ENCODE data around the gene SELENOH. TPM values are rescaled to one million over a fixed set of nuclear protein-coding genes. Genes with fewer than 3 reads are reported as not detected.

The SELENOH gene
- polyA plus RNA-seq, 2 of the 4 experiments (the other 2 are of a cell fraction): 96.3 to 115 TPM

DNA sequence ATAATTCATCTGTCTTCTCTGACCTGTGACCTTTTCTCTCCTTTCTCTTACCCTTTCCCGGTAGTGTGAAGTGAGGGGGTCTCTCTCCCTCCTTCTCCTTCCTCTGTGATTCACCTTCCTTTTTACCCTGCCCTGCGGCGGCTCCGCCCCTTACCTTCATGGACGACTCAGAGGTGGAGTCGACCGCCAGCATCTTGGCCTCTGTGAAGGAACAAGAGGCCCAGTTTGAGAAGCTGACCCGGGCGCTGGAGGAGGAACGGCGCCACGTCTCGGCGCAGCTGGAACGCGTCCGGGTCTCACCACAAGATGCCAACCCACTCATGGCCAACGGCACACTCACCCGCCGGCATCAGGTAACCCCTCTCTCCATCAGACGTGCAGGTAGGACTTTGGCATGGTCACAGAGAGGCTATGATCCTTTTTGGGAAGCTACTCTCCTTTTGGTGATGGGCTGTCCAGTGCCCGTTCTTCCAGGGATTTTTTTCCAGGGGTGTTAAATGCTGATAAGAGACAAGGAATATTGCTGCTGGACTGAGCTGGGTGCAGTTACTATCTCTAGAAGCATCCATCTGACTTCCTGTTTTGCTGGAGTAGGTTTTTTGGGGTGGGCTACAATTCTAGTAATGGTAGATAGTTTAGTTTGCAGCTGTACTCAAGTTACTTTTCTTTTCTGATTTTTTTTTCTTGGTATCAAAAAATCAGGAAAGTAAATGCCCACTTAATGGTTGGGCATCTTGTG lies 50.2 kb downstream of the SELENOH start:
- WGBS (ENCODE audit: missing lambda C conversion rate): 90% methylated on average over 22 of the region's 22 CpGs
- TF ChIP-seq EHMT2 (IDR thresholded peaks at IDR 0.05; ENCODE audit: low read depth) (no peak), ZNF302 (CRISPR knock-in tag; IDR thresholded peaks at IDR 0.05) (no peak)
- TF ChIP-seq, protein P1, sequence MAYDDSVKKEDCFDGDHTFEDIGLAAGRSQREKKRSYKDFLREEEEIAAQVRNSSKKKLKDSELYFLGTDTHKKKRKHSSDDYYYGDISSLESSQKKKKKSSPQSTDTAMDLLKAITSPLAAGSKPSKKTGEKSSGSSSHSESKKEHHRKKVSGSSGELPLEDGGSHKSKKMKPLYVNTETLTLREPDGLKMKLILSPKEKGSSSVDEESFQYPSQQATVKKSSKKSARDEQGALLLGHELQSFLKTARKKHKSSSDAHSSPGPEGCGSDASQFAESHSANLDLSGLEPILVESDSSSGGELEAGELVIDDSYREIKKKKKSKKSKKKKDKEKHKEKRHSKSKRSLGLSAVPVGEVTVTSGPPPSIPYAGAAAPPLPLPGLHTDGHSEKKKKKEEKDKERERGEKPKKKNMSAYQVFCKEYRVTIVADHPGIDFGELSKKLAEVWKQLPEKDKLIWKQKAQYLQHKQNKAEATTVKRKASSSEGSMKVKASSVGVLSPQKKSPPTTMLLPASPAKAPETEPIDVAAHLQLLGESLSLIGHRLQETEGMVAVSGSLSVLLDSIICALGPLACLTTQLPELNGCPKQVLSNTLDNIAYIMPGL (CRISPR knock-in tag; IDR thresholded peaks at IDR 0.05; ENCODE audit: borderline replicate concordance): no peak
- H3K27ac ChIP-seq: peak overlapping the region; percentile 55 to 71; a peak in 4 of 6 replicates

DNA sequence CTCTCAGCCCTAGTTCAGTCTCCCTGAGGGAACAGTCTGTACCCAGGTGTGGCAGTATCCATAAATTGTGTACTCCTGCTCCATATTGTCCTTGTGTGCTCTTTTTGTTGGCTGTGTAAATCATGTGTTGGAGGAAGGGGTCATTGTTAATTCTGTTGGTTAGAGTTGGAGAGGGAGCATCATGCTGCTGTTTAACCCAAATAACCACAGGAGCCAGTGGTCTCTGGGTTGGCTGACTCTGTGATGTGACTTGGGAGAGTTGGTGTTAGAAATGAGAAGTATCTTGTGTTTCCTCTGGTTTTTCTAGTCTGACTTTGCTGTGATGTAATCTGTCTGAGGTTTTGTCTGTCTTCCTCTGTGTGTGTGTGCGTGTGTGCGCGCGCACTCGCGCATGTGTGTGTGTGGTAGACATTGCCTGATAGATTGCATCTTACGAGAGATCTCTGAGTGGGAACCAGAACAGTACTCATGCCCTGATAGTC lies 50.8 kb downstream of the SELENOH start:
- WGBS (ENCODE audit: missing lambda C conversion rate): 96% methylated on average over 7 of the region's 7 CpGs
- Histone ChIP-seq H3K4me2 (peak overlapping the region; percentile 71), H3K27ac (peak overlapping the region; percentile 55 to 71; a peak in 5 of 6 replicates), H3K9me3 (no peaks in the 10 kb centered on the region), H3K4me1 (peaks cover 60% of the 10 kb centered on the region), H3K4me3 (no peak overlapping the region; the same call in 2 of the 3 replicates)
- TF ChIP-seq ZFP36 (IDR thresholded peaks at IDR 0.05; ENCODE audit: borderline replicate concordance, partially characterized antibody) (no peak), HEYL (CRISPR knock-in tag; IDR thresholded peaks at IDR 0.05) (no peak), HOXB5 (CRISPR knock-in tag; IDR thresholded peaks at IDR 0.05) (no peak), JUNB (IDR thresholded peaks at IDR 0.05) (no peak), BHLHE40 (IDR thresholded peaks at IDR 0.05; ENCODE audit: low read depth, low read length) (no peak), CBX2 (IDR thresholded peaks at IDR 0.05; ENCODE audit: borderline replicate concordance, low read depth) (no peak), EHF (CRISPR knock-in tag; IDR thresholded peaks at IDR 0.05) (no peak), ZNF302 (CRISPR knock-in tag; IDR thresholded peaks at IDR 0.05) (no peak), TFCP2L1 (CRISPR knock-in tag; IDR thresholded peaks at IDR 0.05) (no peak), PHF8 (IDR thresholded peaks at IDR 0.05; ENCODE audit: borderline replicate concordance, low read depth) (no peak), KDM1A (IDR thresholded peaks at IDR 0.05; ENCODE audit: low read depth) (no peak), RARB (CRISPR knock-in tag; IDR thresholded peaks at IDR 0.05) (no peak)
- TF ChIP-seq, protein P2, sequence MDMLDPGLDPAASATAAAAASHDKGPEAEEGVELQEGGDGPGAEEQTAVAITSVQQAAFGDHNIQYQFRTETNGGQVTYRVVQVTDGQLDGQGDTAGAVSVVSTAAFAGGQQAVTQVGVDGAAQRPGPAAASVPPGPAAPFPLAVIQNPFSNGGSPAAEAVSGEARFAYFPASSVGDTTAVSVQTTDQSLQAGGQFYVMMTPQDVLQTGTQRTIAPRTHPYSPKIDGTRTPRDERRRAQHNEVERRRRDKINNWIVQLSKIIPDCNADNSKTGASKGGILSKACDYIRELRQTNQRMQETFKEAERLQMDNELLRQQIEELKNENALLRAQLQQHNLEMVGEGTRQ (IDR thresholded peaks at IDR 0.05): no peak
- TF ChIP-seq, protein P3, sequence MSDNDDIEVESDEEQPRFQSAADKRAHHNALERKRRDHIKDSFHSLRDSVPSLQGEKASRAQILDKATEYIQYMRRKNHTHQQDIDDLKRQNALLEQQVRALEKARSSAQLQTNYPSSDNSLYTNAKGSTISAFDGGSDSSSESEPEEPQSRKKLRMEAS (IDR thresholded peaks at IDR 0.05): no peak
- TF ChIP-seq, protein P4, sequence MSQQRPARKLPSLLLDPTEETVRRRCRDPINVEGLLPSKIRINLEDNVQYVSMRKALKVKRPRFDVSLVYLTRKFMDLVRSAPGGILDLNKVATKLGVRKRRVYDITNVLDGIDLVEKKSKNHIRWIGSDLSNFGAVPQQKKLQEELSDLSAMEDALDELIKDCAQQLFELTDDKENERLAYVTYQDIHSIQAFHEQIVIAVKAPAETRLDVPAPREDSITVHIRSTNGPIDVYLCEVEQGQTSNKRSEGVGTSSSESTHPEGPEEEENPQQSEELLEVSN (IDR thresholded peaks at IDR 0.05; ENCODE audit: borderline replicate concordance, low read depth): no peak
- TF ChIP-seq, protein P5, sequence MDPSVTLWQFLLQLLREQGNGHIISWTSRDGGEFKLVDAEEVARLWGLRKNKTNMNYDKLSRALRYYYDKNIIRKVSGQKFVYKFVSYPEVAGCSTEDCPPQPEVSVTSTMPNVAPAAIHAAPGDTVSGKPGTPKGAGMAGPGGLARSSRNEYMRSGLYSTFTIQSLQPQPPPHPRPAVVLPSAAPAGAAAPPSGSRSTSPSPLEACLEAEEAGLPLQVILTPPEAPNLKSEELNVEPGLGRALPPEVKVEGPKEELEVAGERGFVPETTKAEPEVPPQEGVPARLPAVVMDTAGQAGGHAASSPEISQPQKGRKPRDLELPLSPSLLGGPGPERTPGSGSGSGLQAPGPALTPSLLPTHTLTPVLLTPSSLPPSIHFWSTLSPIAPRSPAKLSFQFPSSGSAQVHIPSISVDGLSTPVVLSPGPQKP (IDR thresholded peaks at IDR 0.05; ENCODE audit: low read depth, low read length): no peak
- no peak for FAIRE-seq
- no peak for DNase-seq (ENCODE audit: low read depth in 1 of 2, low spot score in 1 of 2)
- ChIA-PET CTCF (interaction anchor here (0.5 to 5.8 kb wide), 6 partner anchors 9 to 41 kb away, joined by 3 to 38 read pairs (median 4); partner anchors contain the start of genes BTBD18 and CTNND1), POLR2A (no interaction called here)
- ATAC-seq: no peak

More for the DNA sequence above, 50.2 kb downstream of the SELENOH start:
- H3K9me3 ChIP-seq: no peaks in the 10 kb centered on the region
- peak overlapping the region; percentile 71; the same call in 2 of the 3 replicates for H3K4me2 ChIP-seq
- H3K4me3 ChIP-seq: no peak overlapping the region
- ATAC-seq (no peak), FAIRE-seq (no peak), DNase-seq (ENCODE audit: low read depth in 1 of 2, low spot score in 1 of 2) (no peak)
- CTCF ChIA-PET: interaction anchor here (0.5 to 5.8 kb wide), 5 partner anchors 9 to 37 kb away, joined by 3 to 38 read pairs (median 3); partner anchors contain the start of gene CTNND1
- peaks cover 66% of the 10 kb centered on the region for H3K4me1 ChIP-seq
- POLR2A ChIA-PET: interaction anchor here (0.5 kb wide), 1 partner anchor 354 kb away, joined by 3 read pairs; no protein-coding TSS in a partner anchor

Measured in A549 (cell line).